ENCODE measurements around the gene MDM4. TPM values are rescaled to one million over a fixed set of nuclear protein-coding genes. Genes with fewer than 3 reads are reported as not detected.

Gene MDM4
- total RNA-seq, 2 donors from 2014 or later: 18.1 to 18.3 TPM

DNA sequence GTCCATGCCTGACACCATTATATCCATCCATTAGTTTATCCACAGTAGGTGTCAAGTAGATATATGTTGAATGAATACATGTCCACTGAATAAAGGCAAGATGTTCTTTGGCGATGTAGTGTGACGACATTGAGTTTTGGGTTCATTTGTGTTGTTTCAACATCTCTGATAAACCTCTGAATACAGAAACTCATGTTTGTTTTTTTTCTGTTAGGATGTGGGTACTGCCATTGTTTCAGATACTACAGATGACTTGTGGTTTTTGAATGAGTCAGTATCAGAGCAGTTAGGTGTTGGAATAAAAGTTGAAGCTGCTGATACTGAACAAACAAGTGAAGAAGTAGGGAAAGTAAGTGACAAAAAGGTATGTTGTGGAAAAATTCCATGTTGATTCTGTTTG lies 28.1 kb downstream of the MDM4 start:
- DNase-seq (ENCODE audit: low spot score): no peak
- Histone ChIP-seq H3K27me3 (no peaks in the 10 kb centered on the region), H3K9me3 (no peaks in the 10 kb centered on the region), H3K27ac (no peak overlapping the region), H3K4me1 (no peaks in the 10 kb centered on the region), H3K4me3 (no peak overlapping the region), H3K36me3 (peaks cover 91% of the 10 kb centered on the region)
- TF ChIP-seq, protein P1, sequence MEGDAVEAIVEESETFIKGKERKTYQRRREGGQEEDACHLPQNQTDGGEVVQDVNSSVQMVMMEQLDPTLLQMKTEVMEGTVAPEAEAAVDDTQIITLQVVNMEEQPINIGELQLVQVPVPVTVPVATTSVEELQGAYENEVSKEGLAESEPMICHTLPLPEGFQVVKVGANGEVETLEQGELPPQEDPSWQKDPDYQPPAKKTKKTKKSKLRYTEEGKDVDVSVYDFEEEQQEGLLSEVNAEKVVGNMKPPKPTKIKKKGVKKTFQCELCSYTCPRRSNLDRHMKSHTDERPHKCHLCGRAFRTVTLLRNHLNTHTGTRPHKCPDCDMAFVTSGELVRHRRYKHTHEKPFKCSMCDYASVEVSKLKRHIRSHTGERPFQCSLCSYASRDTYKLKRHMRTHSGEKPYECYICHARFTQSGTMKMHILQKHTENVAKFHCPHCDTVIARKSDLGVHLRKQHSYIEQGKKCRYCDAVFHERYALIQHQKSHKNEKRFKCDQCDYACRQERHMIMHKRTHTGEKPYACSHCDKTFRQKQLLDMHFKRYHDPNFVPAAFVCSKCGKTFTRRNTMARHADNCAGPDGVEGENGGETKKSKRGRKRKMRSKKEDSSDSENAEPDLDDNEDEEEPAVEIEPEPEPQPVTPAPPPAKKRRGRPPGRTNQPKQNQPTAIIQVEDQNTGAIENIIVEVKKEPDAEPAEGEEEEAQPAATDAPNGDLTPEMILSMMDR (IDR thresholded peaks at IDR 0.05): no peak

DNA sequence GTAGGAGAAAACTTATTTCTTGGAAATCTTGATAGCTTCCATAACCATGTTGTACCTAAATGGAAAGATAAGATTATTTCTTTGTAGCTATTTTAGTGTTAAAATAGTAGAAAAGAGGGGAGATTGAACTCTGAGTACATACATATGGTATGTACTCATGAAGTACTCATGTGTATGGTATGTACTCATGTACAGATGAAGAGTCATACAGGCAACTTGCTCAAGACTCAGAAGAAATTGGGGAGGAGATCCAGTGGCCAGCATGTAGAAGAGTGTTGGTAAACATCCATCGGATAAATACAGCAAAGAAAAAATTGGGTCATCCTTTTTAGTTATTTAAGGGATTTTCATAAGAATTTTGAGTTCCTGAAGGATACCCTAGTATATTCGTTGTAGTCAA lies 29.0 kb downstream of the MDM4 start:
- TF ChIP-seq, protein P1 (IDR thresholded peaks at IDR 0.05): no peak
- H3K4me3 ChIP-seq: no peak overlapping the region
- H3K4me1 ChIP-seq: no peaks in the 10 kb centered on the region
- peaks cover 91% of the 10 kb centered on the region for H3K36me3 ChIP-seq
- no peak overlapping the region for H3K27ac ChIP-seq
- no peaks in the 10 kb centered on the region for H3K9me3 ChIP-seq
- H3K27me3 ChIP-seq: no peaks in the 10 kb centered on the region
- no peak for DNase-seq (ENCODE audit: low spot score)

DNA sequence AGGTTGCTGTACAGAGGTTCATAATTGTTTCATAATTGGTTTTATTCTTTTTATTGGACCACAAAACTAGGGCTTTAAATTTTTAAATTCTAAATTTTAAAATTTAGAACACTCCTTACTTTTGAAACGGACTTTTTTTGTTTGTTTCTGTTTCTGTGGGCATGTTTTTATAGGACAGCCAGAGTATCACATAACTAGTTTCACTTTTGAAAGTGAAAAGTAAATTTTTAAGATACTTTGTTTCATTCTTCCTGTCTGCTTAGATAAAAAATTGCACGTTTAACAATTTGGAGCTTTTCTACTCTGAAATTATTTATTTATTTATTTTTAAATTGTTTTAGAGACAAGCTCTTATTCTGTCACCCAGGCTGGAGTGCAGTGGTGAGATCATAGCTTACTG lies 29.7 kb downstream of the MDM4 start:
- TF ChIP-seq, protein P1 (IDR thresholded peaks at IDR 0.05): no peak
- Histone ChIP-seq H3K4me1 (no peaks in the 10 kb centered on the region), H3K36me3 (peaks cover 91% of the 10 kb centered on the region), H3K27me3 (no peaks in the 10 kb centered on the region), H3K27ac (no peak overlapping the region), H3K4me3 (no peak overlapping the region), H3K9me3 (no peaks in the 10 kb centered on the region)
- no peak for DNase-seq (ENCODE audit: low spot score)

DNA sequence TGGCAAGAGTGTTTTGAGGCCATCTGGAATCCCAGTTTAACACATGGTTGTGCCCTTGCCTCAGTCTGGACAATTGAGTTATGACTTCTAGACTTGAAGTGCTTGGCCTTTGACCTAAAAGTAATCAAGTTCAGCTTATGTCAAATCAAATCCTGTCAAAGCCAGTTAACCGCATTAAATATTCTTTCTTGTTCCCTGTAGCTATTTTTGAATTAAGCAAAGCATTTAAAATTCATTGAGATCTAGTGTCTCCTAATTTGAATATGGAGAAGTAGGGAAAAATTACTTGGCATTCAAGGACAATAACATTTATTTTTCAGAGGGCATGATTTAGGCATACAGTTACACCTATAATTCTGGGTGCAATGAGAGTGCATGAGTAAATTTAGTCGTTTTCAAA lies 32.1 kb downstream of the MDM4 start:
- H3K27ac ChIP-seq: no peak overlapping the region
- H3K4me3 ChIP-seq: no peak overlapping the region
- H3K27me3 ChIP-seq: no peaks in the 10 kb centered on the region
- peaks cover 86% of the 10 kb centered on the region for H3K36me3 ChIP-seq
- no peaks in the 10 kb centered on the region for H3K4me1 ChIP-seq
- TF ChIP-seq, protein P1 (IDR thresholded peaks at IDR 0.05): no peak
- DNase-seq (ENCODE audit: low spot score): no peak
- no peaks in the 10 kb centered on the region for H3K9me3 ChIP-seq

DNA sequence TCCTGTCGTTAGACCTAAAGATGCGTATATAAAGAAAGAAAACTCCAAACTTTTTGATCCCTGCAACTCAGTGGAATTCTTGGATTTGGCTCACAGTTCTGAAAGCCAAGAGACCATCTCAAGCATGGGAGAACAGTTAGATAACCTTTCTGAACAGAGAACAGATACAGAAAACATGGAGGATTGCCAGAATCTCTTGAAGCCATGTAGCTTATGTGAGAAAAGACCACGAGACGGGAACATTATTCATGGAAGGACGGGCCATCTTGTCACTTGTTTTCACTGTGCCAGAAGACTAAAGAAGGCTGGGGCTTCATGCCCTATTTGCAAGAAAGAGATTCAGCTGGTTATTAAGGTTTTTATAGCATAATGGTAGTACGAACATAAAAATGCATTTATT lies 33.1 kb downstream of the MDM4 start:
- no peaks in the 10 kb centered on the region for H3K27me3 ChIP-seq
- no peak overlapping the region for H3K27ac ChIP-seq
- TF ChIP-seq, protein P1 (IDR thresholded peaks at IDR 0.05): no peak
- peaks cover 78% of the 10 kb centered on the region for H3K36me3 ChIP-seq
- no peak overlapping the region for H3K4me3 ChIP-seq
- H3K9me3 ChIP-seq: no peaks in the 10 kb centered on the region
- no peak for DNase-seq (ENCODE audit: low spot score)
- no peaks in the 10 kb centered on the region for H3K4me1 ChIP-seq

DNA sequence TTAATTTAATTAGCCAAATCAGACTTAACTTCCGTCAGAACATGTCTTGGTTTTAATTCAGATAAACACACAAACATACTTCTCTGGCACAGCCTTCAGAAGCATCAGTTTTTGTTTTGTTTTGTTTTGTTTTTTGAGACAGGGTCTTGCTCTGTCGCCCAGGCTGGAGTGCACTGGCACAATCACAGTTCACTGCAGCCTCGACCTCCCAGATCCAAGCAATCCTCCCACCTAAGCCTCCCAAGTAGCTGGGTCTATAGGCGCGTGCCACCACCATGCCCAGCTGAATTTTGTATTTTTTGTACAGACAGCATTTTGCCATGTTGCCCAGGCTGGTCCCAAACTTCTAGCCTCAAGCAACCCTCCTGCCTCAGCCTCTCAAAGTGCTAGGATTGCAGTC lies 34.7 kb downstream of the MDM4 start:
- H3K27ac ChIP-seq: no peak overlapping the region
- no peaks in the 10 kb centered on the region for H3K4me1 ChIP-seq
- TF ChIP-seq, protein P1 (IDR thresholded peaks at IDR 0.05): no peak
- no peak overlapping the region for H3K4me3 ChIP-seq
- DNase-seq (ENCODE audit: low spot score): no peak
- no peaks in the 10 kb centered on the region for H3K9me3 ChIP-seq
- peaks cover 65% of the 10 kb centered on the region for H3K36me3 ChIP-seq
- H3K27me3 ChIP-seq: no peaks in the 10 kb centered on the region
